ENCODE results near the gene LRRFIP2.

DNA sequence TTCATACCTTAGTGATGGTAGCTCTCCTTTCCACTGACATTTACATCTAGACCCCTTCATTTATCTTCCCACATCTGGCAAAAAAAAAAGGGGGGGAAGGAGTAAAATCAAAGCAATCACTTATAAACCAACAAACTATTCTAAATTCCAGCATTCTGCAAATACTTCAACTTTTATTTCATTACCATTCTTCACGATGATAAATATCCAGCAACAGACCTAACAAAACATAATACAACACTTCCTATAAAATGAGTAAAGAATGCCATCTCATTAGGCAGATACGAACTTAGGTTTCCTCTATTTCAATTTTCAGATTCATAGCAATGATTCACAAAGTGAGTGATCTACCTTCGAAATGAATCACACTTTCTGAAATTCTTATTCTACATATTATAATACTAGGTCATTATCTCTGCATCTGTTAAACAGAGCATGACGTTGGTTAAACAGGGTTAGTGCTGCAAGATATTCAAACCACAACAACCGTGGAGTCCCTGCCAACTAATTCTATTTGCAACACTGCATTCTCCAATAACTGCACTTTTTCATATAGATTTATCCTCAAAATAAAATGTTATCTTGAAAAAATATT is at the start of gene LRRFIP2:
- TF ChIP-seq, protein P1, sequence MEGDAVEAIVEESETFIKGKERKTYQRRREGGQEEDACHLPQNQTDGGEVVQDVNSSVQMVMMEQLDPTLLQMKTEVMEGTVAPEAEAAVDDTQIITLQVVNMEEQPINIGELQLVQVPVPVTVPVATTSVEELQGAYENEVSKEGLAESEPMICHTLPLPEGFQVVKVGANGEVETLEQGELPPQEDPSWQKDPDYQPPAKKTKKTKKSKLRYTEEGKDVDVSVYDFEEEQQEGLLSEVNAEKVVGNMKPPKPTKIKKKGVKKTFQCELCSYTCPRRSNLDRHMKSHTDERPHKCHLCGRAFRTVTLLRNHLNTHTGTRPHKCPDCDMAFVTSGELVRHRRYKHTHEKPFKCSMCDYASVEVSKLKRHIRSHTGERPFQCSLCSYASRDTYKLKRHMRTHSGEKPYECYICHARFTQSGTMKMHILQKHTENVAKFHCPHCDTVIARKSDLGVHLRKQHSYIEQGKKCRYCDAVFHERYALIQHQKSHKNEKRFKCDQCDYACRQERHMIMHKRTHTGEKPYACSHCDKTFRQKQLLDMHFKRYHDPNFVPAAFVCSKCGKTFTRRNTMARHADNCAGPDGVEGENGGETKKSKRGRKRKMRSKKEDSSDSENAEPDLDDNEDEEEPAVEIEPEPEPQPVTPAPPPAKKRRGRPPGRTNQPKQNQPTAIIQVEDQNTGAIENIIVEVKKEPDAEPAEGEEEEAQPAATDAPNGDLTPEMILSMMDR (conservative IDR thresholded peaks at IDR 0.05; ENCODE audit: low read depth, low read length) = no peak
- no peak for TF ChIP-seq POLR2A (IDR thresholded peaks at IDR 0.05; ENCODE audit: low read depth, low read length)
- TF ChIP-seq RAD21 (IDR thresholded peaks at IDR 0.05; ENCODE audit: low read length) = no peak
- no peak for TF ChIP-seq MAFK (IDR thresholded peaks at IDR 0.05; ENCODE audit: low read depth, low read length)
- TF ChIP-seq SMC3 (IDR thresholded peaks at IDR 0.05; ENCODE audit: low read depth, low read length) = no peak

All from IMR-90 (cell line).